ENCODE data around the gene C16orf87. TPM values are rescaled to one million over a fixed set of nuclear protein-coding genes. Genes with fewer than 3 reads are reported as not detected.
"Not testable (repeated sequence)": the region's sequence is repeated elsewhere in the genome, so short reads cannot be mapped to it uniquely, and the experiment has no call there.

Gene C16orf87, protein sequence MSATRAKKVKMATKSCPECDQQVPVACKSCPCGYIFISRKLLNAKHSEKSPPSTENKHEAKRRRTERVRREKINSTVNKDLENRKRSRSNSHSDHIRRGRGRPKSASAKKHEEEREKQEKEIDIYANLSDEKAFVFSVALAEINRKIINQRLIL
- 18.6 and 24.6 TPM in 2 replicates for total RNA-seq (2014; rRNA removed; shearing (Covaris generic))

- peak; percentile 86 for DNase-seq (ENCODE audit: low spot score)
These were observed at the start of gene C16orf87 for GRCh38 chr16:46830902-46831647. Gene C16orf87, minus strand, starts transcription at chr16:46831180. Its CDS starts 31 bp downstream, at chr16:46831149.

- no peak for DNase-seq (ENCODE audit: low spot score)
These were observed 44.3 kb upstream of the C16orf87 start for GRCh38 chr16:46875243-46875642.

GRCh38 chr16:46873201-46873600 lies 42.2 kb upstream of the C16orf87 start:
- DNase-seq (ENCODE audit: low spot score) = no peak

DNA sequence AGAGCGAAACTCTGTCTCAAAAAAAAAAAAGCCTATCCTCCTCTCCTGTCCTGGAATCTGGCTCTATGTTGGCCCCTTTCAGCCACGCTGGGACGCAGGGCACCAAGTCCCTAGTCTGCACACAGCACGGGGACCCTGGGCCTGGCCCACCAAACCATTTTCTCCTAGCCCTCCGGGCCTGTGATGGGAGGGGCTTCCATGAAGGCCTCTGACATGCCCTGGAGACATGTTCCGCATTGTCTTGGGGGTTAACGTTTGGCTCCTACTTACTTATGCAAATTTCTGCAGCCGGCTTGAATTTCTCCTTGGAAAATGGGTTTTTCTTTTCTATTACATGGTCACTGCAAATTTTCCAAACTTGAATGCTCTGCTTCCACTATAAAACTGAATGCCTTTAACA lies 40.6 kb upstream of the C16orf87 start:
- no peak for DNase-seq (ENCODE audit: low spot score)

DNA sequence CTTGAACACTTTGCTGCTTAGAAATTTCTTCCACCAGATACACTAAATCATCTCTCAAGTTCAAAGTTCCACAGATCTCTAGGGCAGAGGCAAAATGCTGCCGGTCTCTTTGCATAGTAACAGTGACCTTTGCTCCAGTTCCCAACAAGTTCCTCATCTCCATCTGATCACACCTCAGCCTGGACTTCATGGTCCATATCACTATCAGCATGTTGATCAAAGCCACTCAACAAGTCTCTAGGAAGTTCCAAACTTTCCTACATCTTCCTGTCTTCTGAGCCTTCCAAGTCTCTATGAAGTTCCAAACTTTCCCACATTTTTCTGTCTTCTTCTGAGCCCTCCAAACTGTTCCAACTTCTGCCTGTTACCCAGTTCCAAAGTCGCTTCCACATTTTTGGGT lies 37.9 kb upstream of the C16orf87 start:
- DNase-seq (ENCODE audit: low spot score) = not testable (repeated sequence)

GRCh38 chr16:46867486-46867885 lies 36.5 kb upstream of the C16orf87 start:
- not testable (repeated sequence) for DNase-seq (ENCODE audit: low spot score)

DNA sequence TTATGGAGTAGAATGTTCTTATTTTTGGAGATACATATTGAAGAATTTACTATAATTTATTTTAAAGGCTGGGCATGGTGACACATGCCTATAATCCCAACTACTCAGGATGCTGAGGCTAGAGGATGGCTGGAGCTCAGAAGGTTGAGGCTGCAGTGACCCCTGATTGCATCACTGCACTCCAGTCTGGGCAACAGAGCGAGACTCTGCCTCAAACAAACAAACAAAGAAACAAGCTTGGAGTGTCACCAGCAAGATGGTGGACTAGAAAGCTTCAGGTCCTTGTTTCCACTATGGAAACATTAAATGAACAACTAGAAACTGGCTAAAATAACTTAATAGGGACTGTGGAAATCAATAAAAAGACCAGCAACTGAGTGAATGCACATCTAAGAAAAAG lies 35.3 kb upstream of the C16orf87 start:
- DNase-seq (ENCODE audit: low spot score) = no peak

- no peak for DNase-seq (ENCODE audit: low spot score)
These were observed 31.8 kb upstream of the C16orf87 start for GRCh38 chr16:46862555-46863447.

GRCh38 chr16:46859719-46860152 lies 28.8 kb upstream of the C16orf87 start:
- DNase-seq (ENCODE audit: low spot score) = peak; percentile 97

DNA sequence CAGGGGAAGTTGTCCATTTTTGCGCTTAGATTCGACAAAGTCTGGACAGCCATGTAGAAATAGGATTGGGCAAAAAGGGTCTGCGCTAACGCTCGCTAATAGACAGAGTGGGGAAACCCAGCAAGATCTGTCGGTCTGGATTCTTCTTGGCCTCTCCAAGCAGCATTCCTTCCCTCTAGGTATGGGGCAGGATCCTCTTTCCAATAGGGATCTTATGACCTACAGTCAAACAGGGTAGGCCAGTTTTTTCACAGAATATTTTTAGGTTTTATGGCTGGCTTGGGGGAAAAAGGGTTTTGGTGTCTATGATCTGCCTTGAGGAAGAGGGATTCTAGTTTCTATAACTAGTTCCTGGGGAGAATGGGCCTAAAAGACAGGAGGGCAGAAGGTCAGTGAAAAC lies 27.2 kb upstream of the C16orf87 start:
- no peak for DNase-seq (ENCODE audit: low spot score)

GRCh38 chr16:46857368-46857945 lies 26.5 kb upstream of the C16orf87 start:
- peak; percentile 74 for DNase-seq (ENCODE audit: low spot score)

DNA sequence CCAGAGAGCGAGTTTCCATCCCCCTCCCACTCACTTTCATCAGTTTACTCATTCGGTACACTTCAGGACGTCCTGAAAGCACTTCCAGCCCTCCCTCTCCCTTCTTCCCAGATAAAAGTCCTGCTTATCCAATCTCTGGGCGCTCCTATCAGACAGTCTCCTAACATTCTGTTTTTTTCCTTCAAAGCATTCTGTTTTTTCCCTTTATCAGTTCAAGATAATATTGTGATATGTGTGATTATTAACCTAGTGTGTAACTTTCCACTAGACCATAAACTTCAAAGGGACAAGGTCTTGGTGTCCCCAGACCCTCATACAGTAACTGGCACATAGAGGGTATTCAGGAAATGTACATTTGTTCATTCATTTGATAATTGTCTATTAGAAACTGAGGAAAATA lies 24.4 kb upstream of the C16orf87 start:
- no peak for DNase-seq (ENCODE audit: low spot score)

GRCh38 chr16:46854846-46855245 lies 23.9 kb upstream of the C16orf87 start:
- no peak for DNase-seq (ENCODE audit: low spot score)

GRCh38 chr16:46853713-46854443 lies 22.9 kb upstream of the C16orf87 start:
- DNase-seq (ENCODE audit: low spot score) = peak; percentile 67

GRCh38 chr16:46852130-46852529 lies 21.1 kb upstream of the C16orf87 start:
- no peak for DNase-seq (ENCODE audit: low spot score)

- DNase-seq (ENCODE audit: low spot score) = no peak
These were observed 19.9 kb upstream of the C16orf87 start for GRCh38 chr16:46850619-46851555.

GRCh38 chr16:46848768-46849764 lies 18.1 kb upstream of the C16orf87 start:
- no peak for DNase-seq (ENCODE audit: low spot score)

- no peak for DNase-seq (ENCODE audit: low spot score)
These were observed 15.0 kb upstream of the C16orf87 start for GRCh38 chr16:46845952-46846351.

- DNase-seq (ENCODE audit: low spot score) = no peak
These were observed 13.8 kb upstream of the C16orf87 start for GRCh38 chr16:46844771-46845170.

All from A172 (cell line).